HG03066 (cell line): ENCODE results near the gene RASGRP1.
"Not testable (repeated sequence)": the region's sequence is repeated elsewhere in the genome, so short reads cannot be mapped to it uniquely, and the experiment has no call there.

Source experiments
- ATAC-seq: cut with Tn5 transposase; IDR thresholded peaks from one replicate; pipeline ENCODE4 v1.9.1; 2021; ENCODE audit warnings: low read depth; ENCODE audit not compliant: unreplicated experiment

RASGRP1 gene

GRCh38 chr15:38564557-38565286, at the start of gene RASGRP1:
Gene RASGRP1 (minus strand): TSS chr15:38564814. CDS start chr15:38564628, 186 bp downstream.
- peak; percentile 56 for ATAC-seq

- ATAC-seq: no peak
Measured at GRCh38 chr15:38613085-38613484, 48.5 kb upstream of the RASGRP1 start.

- no peak for ATAC-seq
Measured at GRCh38 chr15:38612159-38612863, 47.7 kb upstream of the RASGRP1 start.

- no peak for ATAC-seq
Measured at GRCh38 chr15:38611228-38611627, 46.6 kb upstream of the RASGRP1 start.

GRCh38 chr15:38610748-38611147, 46.1 kb upstream of the RASGRP1 start:
- ATAC-seq: no peak

- no peak for ATAC-seq
Measured at GRCh38 chr15:38609097-38609738, 44.6 kb upstream of the RASGRP1 start.

GRCh38 chr15:38608682-38609081, 44.1 kb upstream of the RASGRP1 start:
- ATAC-seq: no peak

- no peak for ATAC-seq
Measured at GRCh38 chr15:38605744-38606143, 41.1 kb upstream of the RASGRP1 start.

- ATAC-seq: no peak
Measured at GRCh38 chr15:38603672-38604071, 39.1 kb upstream of the RASGRP1 start.

- no peak for ATAC-seq
Measured at GRCh38 chr15:38602910-38603670, 38.5 kb upstream of the RASGRP1 start.

GRCh38 chr15:38600236-38600635, 35.6 kb upstream of the RASGRP1 start:
- ATAC-seq: no peak

- no peak for ATAC-seq
Measured at GRCh38 chr15:38598749-38599148, 34.1 kb upstream of the RASGRP1 start.

GRCh38 chr15:38597219-38597800, 32.7 kb upstream of the RASGRP1 start:
- ATAC-seq: no peak

- no peak for ATAC-seq
Measured at GRCh38 chr15:38593524-38593923, 28.9 kb upstream of the RASGRP1 start.

- ATAC-seq: no peak
Measured at GRCh38 chr15:38589502-38589901, 24.9 kb upstream of the RASGRP1 start.

- no peak for ATAC-seq
Measured at GRCh38 chr15:38588672-38589071, 24.1 kb upstream of the RASGRP1 start.

- ATAC-seq: no peak
Measured at GRCh38 chr15:38587214-38587613, 22.6 kb upstream of the RASGRP1 start.

- ATAC-seq: not testable (repeated sequence)
Measured at GRCh38 chr15:38586005-38586404, 21.4 kb upstream of the RASGRP1 start.

GRCh38 chr15:38578626-38579025, 14.0 kb upstream of the RASGRP1 start:
- no peak for ATAC-seq

GRCh38 chr15:38577424-38577987, 12.9 kb upstream of the RASGRP1 start:
- no peak for ATAC-seq
